Peyer's patch (tissue), 4 donors: Measurements from ENCODE around the gene CFAP99. TPM values are rescaled to one million over a fixed set of nuclear protein-coding genes. Genes with fewer than 3 reads are reported as not detected.

Experiments
- DNase-seq, 3 donors: peaks; one replicate each; pipeline ENCODE4 v3.0.0-alpha.2; 2017 to 2019
- H3K27ac ChIP-seq, 4 donors: fragments of 200-600 bp; sonication (generic); one replicate each; pipeline ENCODE4 v1.5.1; 2016 to 2019
- H3K27me3 ChIP-seq, 2 donors: fragments of 200-600 bp; sonication (generic); one replicate each; pipeline ENCODE4 v1.5.1; 2019
- H3K36me3 ChIP-seq, 3 donors: fragments of 200-600 bp; sonication (generic); one replicate each; pipeline ENCODE4 v1.5.1; 2016 to 2019
- H3K4me1 ChIP-seq, 4 donors: fragments of 200-600 bp; sonication (generic); one replicate each; pipeline ENCODE4 v1.5.1; 2016 to 2019
- H3K4me3 ChIP-seq, 4 donors: fragments of 200-600 bp; sonication (generic); 1 replicate in 3 of 4; 2 replicates in 1 of 4; pipeline ENCODE4 v1.5.1; 2016 to 2019; ENCODE audit warnings: mild to moderate bottlenecking in 1 of 4
- H3K9me3 ChIP-seq, 4 donors: fragments of 200-600 bp; sonication (generic); one replicate each; pipeline ENCODE4 v1.5.1; 2016 to 2019; ENCODE audit warnings: mild to moderate bottlenecking in 1 of 4
- POLR2A ChIP-seq, 2 donors: fragments of 450-650 bp; IDR thresholded peaks; one replicate each; pipeline ENCODE4 v1.5.1; 2017; ENCODE audit warnings: antibody characterized with exemption in 2 of 2, mild to moderate bottlenecking in 2 of 2, moderate library complexity in 2 of 2
- total RNA-seq, 4 donors: library from RNA; depleted of rRNA; stranded (reverse); fragments of >200 nt; gene quantifications; one replicate each; pipeline ENCODE4 v1.1.0, GENCODE V29; 2016
- TF ChIP-seq, protein P1 (sequence below), 6 experiments: fragments of 450-650 bp in 4 of 6; fragments of 200-600 bp in 2 of 6; sonication (generic) in 1 of 6; IDR thresholded peaks; one replicate each; pipeline ENCODE4 v1.5.1; 2017 to 2019; ENCODE audit warnings: antibody characterized with exemption in 6 of 6, mild to moderate bottlenecking in 3 of 6, moderate library complexity in 1 of 6

Gene CFAP99
- total RNA-seq, 4 donors from 2014 or later = 0.80 to 1.2 TPM; not detected in 2

DNA sequence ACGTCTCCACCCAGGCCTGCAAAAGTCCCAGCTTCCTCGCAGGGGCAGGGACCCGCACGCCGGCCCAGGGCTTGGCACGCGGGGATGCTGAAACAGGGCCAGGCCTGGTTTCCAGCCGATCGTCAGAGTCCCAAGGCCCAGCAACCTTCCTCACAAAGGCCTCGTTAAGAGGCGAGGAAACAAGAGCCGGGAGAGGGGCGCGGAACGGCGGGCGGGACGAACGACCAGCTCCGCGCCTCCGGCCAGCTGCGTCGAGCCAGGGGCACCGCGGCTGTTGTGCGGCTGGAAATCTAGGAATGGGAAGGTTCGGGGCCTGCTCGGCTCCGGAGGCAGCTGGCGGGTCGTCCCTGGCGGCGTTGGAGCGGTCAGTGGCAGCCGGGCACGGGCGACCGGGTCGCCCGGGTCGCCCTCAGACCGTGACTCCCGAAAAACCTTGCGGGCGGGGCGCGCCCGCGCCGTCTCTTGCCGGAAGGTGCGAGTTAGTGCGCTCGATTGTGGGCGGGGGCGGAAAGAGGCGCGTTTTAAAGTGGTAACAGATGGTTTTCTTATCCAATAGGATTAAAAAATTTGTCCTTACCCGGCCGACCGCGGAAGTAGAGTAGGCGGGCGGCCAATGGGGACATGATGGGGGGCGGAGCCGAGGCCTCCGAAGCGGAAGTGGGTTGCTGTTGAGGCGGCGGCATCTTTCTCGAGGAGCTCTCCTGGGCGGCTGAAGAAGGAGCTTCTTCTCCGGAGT lies 49.9 kb downstream of the CFAP99 start, which contains the start of gene RNF4:
TSS of gene RNF4 (plus strand) at position 651 of the 736 bp plus-strand sequence. CDS start 21,388 bp downstream, outside the sequence.
- H3K27me3 ChIP-seq = no peaks in the 10 kb centered on the region
- DNase-seq = peak; percentile 96 to 99 (median 97)
- H3K4me1 ChIP-seq = peaks cover 0 to 33% (median 7%) of the 10 kb centered on the region in 4 donors
- peak within 1 kb of the TSS; percentile 91 to 94 (median 92) for H3K27ac ChIP-seq
- no peaks in the 10 kb centered on the region for H3K9me3 ChIP-seq
- H3K4me3 ChIP-seq = peak within 1 kb of the TSS; percentile 71 to 86 (median 77)
- peaks cover 0 to 17% (median 0%) of the 10 kb centered on the region in 3 donors for H3K36me3 ChIP-seq
- TF ChIP-seq, protein P1, sequence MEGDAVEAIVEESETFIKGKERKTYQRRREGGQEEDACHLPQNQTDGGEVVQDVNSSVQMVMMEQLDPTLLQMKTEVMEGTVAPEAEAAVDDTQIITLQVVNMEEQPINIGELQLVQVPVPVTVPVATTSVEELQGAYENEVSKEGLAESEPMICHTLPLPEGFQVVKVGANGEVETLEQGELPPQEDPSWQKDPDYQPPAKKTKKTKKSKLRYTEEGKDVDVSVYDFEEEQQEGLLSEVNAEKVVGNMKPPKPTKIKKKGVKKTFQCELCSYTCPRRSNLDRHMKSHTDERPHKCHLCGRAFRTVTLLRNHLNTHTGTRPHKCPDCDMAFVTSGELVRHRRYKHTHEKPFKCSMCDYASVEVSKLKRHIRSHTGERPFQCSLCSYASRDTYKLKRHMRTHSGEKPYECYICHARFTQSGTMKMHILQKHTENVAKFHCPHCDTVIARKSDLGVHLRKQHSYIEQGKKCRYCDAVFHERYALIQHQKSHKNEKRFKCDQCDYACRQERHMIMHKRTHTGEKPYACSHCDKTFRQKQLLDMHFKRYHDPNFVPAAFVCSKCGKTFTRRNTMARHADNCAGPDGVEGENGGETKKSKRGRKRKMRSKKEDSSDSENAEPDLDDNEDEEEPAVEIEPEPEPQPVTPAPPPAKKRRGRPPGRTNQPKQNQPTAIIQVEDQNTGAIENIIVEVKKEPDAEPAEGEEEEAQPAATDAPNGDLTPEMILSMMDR (IDR thresholded peaks at IDR 0.05) = no peak
- peak; percentile 69 to 78 for TF ChIP-seq POLR2A (IDR thresholded peaks at IDR 0.05)

DNA sequence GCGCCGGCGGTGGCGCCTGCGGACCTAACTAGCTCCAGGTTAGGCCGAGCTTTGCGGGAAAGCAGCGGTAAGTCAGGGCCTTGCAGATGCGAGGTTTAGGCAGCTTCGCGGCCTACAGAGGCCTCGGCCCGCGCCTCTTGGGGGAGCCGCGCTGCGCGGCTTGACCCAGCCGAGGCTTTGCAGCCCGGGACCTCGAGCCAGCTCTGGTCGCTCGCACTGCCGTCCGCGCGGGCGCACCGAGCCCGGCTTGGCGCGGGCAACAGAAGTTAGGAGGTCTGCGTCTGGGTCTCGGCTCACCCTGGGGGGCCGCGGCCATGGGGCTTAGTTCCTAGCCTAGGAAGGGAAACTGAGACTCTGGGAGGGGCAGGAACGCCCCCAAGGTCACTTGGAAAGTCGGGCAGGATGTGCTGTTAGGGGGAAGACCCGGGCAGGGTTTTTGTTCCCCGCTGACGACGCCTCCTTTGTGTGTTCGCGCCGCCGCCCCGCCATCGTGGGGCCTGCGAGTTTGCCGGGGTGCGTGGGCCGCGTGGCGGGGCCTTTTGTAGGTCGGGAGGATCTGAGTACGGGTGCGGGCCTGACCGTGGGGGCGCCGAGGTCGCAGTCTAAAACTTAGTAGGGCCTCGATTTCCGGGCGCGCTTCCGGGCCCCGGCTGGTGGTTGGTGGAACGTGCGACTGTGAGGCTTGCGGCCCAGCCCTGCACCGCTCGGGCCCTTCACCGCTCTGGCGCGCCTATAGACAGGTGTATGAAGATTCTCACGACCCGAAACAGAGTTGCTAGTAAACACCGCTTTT lies 50.6 kb downstream of the CFAP99 start:
- no peaks in the 10 kb centered on the region for H3K9me3 ChIP-seq
- peak in 1 of 2 donors; percentile 13 for TF ChIP-seq POLR2A (IDR thresholded peaks at IDR 0.05)
- TF ChIP-seq, protein P1 (IDR thresholded peaks at IDR 0.05) = peak in 2 of 6 experiments; percentile 5 to 17
- peak; percentile 79 to 90 (median 80) for DNase-seq
- H3K4me1 ChIP-seq = peaks cover 0 to 37% (median 7%) of the 10 kb centered on the region in 4 donors
- peaks cover 0 to 17% (median 0%) of the 10 kb centered on the region in 3 donors for H3K36me3 ChIP-seq
- H3K4me3 ChIP-seq = peak overlapping the region; percentile 71 to 86 (median 77)
- peak overlapping the region; percentile 89 to 94 (median 92) for H3K27ac ChIP-seq
- no peaks in the 10 kb centered on the region for H3K27me3 ChIP-seq

DNA sequence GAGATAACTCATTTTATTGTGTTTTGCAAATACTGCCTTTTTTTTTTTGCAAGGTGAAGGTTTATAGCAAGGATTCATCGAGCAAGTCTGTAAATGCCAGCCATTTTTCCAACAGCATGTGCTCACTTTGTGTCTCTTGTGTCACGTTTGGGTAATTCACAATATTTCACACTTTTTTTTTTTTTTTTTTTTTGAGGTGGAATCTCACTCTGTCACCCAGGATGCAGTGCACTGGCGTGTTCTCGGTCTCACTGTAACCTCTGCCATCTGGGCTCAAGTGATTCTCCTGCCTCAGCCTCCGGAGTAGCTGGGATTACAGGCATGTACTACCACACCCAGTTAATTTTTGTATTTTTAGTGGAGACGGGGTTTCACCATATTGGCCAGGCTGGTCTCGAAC lies 52.0 kb downstream of the CFAP99 start:
- no peak for DNase-seq
- no peak for TF ChIP-seq POLR2A (IDR thresholded peaks at IDR 0.05)
- TF ChIP-seq, protein P1 (IDR thresholded peaks at IDR 0.05) = no peak
- no peaks in the 10 kb centered on the region for H3K27me3 ChIP-seq
- no peaks in the 10 kb centered on the region for H3K9me3 ChIP-seq
- H3K4me1 ChIP-seq = peaks cover 0 to 47% (median 8%) of the 10 kb centered on the region in 4 donors
- peak overlapping the region in 2 of 4 donors; percentile 71 to 86 for H3K4me3 ChIP-seq
- no peak overlapping the region for H3K27ac ChIP-seq
- H3K36me3 ChIP-seq = peaks cover 0 to 17% (median 0%) of the 10 kb centered on the region in 3 donors

DNA sequence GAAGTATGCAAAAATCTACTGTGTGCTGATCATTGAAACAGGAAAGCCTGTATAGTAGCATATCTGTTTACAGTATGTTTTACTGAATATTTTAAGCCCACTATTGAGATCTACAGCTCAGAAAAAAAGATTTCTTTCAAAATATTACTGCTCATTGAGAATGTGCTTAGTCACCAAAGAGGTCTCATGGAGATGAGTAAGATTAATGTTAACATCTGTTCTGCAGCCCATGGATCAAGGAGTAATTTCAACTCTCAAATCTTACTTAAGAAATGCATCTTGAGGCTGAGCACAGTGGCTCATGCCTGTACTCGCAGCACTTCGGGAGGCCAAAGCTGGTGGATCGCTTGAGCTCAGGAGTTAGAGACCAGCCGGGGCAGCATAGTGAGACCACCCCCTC lies 53.4 kb downstream of the CFAP99 start:
- H3K27me3 ChIP-seq = no peaks in the 10 kb centered on the region
- no peak overlapping the region for H3K27ac ChIP-seq
- no peak for DNase-seq
- TF ChIP-seq POLR2A (IDR thresholded peaks at IDR 0.05) = no peak
- TF ChIP-seq, protein P1 (IDR thresholded peaks at IDR 0.05) = no peak
- H3K9me3 ChIP-seq = no peaks in the 10 kb centered on the region
- peaks cover 0 to 17% (median 0%) of the 10 kb centered on the region in 3 donors for H3K36me3 ChIP-seq
- peaks cover 0 to 58% (median 11%) of the 10 kb centered on the region in 4 donors for H3K4me1 ChIP-seq
- no peak overlapping the region for H3K4me3 ChIP-seq

DNA sequence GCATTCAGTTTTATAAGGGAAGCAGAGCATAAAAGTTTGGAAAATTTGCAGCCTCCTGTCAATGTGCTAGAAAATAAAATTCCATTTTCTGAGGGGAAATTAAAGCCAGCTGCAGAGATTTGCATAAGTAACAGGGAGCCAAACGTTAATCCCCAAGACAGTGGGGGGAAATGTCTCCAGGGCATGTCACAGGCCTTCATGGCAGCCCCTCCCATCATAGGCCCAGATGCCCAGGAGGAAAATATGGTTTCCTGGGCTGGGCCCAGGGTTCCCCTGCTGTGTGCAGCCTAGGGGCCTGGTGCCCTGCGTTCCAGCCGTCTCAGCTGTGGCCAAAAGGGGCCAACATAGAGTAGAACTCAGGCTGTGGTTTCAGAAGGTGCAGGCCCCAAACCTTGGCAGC lies 59.5 kb downstream of the CFAP99 start:
- no peak for DNase-seq
- TF ChIP-seq, protein P1 (IDR thresholded peaks at IDR 0.05) = no peak
- TF ChIP-seq POLR2A (IDR thresholded peaks at IDR 0.05) = no peak
- Histone ChIP-seq H3K27ac (peak overlapping the region in 2 of 4 donors; percentile 35 to 65), H3K4me1 (peaks cover 16 to 89% (median 35%) of the 10 kb centered on the region in 4 donors), H3K36me3 (no peaks in the 10 kb centered on the region), H3K9me3 (no peaks in the 10 kb centered on the region), H3K4me3 (peak overlapping the region in 1 of 4 donors; percentile 2), H3K27me3 (no peaks in the 10 kb centered on the region)
